Neural progenitor cell (in vitro differentiated cells): ENCODE results near the gene AMOTL2.

Experiments used
- CTCF ChIP-seq: fragments of 200-600 bp; sonication (generic); IDR thresholded peaks from 2 replicates; pipeline ENCODE4 v1.5.1; 2017; ENCODE audit warnings: antibody characterized with exemption, mild to moderate bottlenecking
- EZH2 ChIP-seq: fragments of 200-600 bp; sonication (generic); IDR thresholded peaks from 2 replicates; pipeline ENCODE4 v1.6.1; 2017; ENCODE audit warnings: antibody characterized with exemption, mild to moderate bottlenecking, moderate library complexity
- EZH2phosphoT487 ChIP-seq: fragments of 200-600 bp; sonication (generic); IDR thresholded peaks from 2 replicates; pipeline ENCODE4 v1.6.1; 2017; ENCODE audit warnings: antibody characterized with exemption

DNA sequence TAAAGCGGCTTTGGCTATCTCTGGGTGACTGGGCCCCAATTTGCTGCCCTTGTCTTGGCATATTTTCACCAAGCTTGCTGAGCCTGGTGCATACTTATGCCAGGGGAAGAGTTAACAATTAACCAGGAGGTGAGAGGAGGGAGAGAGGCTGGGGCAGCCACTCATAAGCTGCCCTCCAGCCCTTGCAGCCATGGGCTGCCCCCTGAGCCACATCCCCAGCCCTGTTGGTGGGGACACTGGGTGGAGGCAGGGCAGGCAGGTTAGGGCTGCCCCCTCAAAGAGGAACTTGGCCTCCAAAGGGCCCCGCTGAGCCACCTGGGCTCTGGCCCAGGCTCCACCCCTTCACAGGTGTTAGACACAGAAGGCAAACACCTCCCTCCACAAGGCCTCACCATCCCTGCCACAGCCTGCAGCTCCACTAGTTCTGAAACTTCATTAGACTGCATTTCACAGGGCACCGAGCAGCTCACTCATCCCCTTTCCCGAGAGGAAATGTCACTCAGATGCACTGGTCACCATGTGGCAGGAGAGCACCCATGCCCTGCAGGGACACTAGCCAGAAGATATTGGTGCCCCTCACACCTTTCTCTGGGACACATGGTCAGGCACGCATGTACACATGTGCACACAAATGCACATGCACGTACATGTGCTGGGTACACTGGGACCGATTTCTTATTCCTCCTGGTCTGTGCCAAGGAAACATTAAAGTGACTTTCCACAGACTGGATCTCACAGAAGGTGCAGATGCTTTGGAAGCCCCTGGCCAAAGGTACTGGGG, 20.2 kb downstream of the AMOTL2 start:
- no peak for TF ChIP-seq CTCF
- TF ChIP-seq EZH2, result no peak
- no peak for TF ChIP-seq EZH2phosphoT487
